ENCODE measurements around the gene ERBB3. TPM values are rescaled to one million over a fixed set of nuclear protein-coding genes. Genes with fewer than 3 reads are reported as not detected.

ERBB3 gene
- 51.2 and 56.5 TPM in 2 replicates for total RNA-seq (2021)
- long read RNA-seq, full-length matches to known transcripts, result 45 of 76 reads
- long read RNA-seq, partial matches to known transcripts, result 12 of 76 reads
- long read RNA-seq, other reads (novel, unspliced or antisense), result 19 of 76 reads

DNA sequence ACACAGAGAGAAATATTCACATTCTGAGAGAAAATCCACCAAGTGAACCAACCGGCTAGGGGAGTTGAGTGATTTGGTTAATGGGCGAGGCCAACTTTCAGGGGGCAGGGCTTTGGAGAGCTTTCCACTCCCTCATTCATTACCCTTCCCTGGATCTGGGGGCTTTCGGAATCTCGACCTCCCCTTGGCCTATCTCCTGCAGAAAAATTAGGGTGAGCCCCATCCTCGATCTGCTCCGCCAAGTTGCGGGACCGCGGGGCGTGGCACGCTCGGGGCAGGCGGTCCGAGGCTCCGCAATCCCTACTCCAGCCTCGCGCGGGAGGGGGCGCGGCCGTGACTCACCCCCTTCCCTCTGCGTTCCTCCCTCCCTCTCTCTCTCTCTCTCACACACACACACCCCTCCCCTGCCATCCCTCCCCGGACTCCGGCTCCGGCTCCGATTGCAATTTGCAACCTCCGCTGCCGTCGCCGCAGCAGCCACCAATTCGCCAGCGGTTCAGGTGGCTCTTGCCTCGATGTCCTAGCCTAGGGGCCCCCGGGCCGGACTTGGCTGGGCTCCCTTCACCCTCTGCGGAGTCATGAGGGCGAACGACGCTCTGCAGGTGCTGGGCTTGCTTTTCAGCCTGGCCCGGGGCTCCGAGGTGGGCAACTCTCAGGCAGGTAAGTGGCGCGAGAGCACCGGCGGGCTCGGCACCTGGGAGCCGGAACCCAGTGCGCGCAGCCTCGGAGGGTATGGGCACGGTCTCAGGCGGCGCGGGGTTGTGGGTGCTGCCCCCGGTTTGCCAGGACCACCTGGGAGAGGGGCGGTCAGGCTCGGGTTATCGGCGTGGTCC is at the start of gene ERBB3:
ERBB3 (plus strand) TSS at position 443 of the 833 bp plus-strand sequence; CDS start at position 579, 136 bp downstream.
- no peak within 1 kb of the TSS for H2BK120ac ChIP-seq (ENCODE audit: low read depth, low read length, poor library complexity, severe bottlenecking)
- Mint-ChIP-seq H3K27me3 (ENCODE audit: low read depth) (no peaks in the 10 kb centered on the region), H3K27ac (peak within 1 kb of the TSS; percentile 95 to 98 (median 98)), H3K36me3 (ENCODE audit: insufficient read depth in 1 of 3, low read depth in 3 of 3) (peaks cover 4 to 16% (median 15%) of the 10 kb centered on the region in 3 experiments), H3K4me1 (peaks cover 19 to 22% of the 10 kb centered on the region in 2 experiments), H3K4me3 (peak within 1 kb of the TSS; percentile 83 to 93), H3K9me3 (peaks cover 3% of the 10 kb centered on the region in 2 experiments; a peak in 4 of 5 replicates)
- H3K18ac ChIP-seq (ENCODE audit: insufficient read length, low read depth, low read length), result peak within 1 kb of the TSS; percentile 99
- no peak within 1 kb of the TSS for H3T11ph ChIP-seq (ENCODE audit: low read length)
- peak within 1 kb of the TSS; percentile 97 for H3K14ac ChIP-seq (ENCODE audit: insufficient read depth, low read length)
- H3K9me3 ChIP-seq (ENCODE audit: control insufficient read depth, low read depth, low read length), result no peaks in the 10 kb centered on the region
- H3K4ac ChIP-seq (ENCODE audit: low read depth, low read length), result no peak within 1 kb of the TSS
- no peak within 1 kb of the TSS for H4K5ac ChIP-seq (ENCODE audit: insufficient read length, low read depth, low read length)
- no CpG with 5 or more reads among the region's 59 CpGs for WGBS (ENCODE audit: extremely low coverage, insufficient read length, low lambda C conversion rate)
- no peak within 1 kb of the TSS for H2AFZ ChIP-seq (ENCODE audit: low read length)
- H4K91ac ChIP-seq (ENCODE audit: insufficient read length, low read depth, low read length), result peak within 1 kb of the TSS; percentile 0
- H3K23ac ChIP-seq (ENCODE audit: insufficient read length, low read depth, low read length), result no peak within 1 kb of the TSS
- no peaks in the 10 kb centered on the region; the same call in 1 of the 2 replicates for H3K27me3 ChIP-seq (ENCODE audit: insufficient read depth, low read length)
- no peak within 1 kb of the TSS for H2AK5ac ChIP-seq (ENCODE audit: insufficient read length, low read length)
- peak within 1 kb of the TSS; percentile 29 for H3K27ac ChIP-seq (ENCODE audit: insufficient read length, low read depth, low read length)
- H2BK15ac ChIP-seq (ENCODE audit: low read depth, low read length), result no peak within 1 kb of the TSS
- H3K9ac ChIP-seq (ENCODE audit: extremely low read depth, insufficient read length, low read length), result peak within 1 kb of the TSS; percentile 91
- H2BK20ac ChIP-seq (ENCODE audit: low read depth, low read length, poor library complexity, severe bottlenecking), result no peak within 1 kb of the TSS
- H3K4me2 ChIP-seq (ENCODE audit: insufficient read depth, insufficient read length, low read length), result peak within 1 kb of the TSS; percentile 57
- 0 out of 2 replicates have a peak, but pooled peaks cover 4% of the 10 kb centered on the region for H3K4me1 ChIP-seq (ENCODE audit: insufficient read depth, low read length)
- no peaks in the 10 kb centered on the region for H4K20me1 ChIP-seq (ENCODE audit: control insufficient read depth, insufficient read depth, insufficient read length)
- no peak within 1 kb of the TSS for H4K8ac ChIP-seq (replicated peaks; ENCODE audit: insufficient read length, low read depth, low read length)
- no peaks in the 10 kb centered on the region for H3K79me1 ChIP-seq (ENCODE audit: insufficient read depth, low read depth, low read length, poor library complexity, severe bottlenecking)
- peak; percentile 93 for DNase-seq
- peak within 1 kb of the TSS; percentile 60 for H2BK12ac ChIP-seq (ENCODE audit: insufficient read length, low read depth, low read length)
- peaks cover 7% of the 10 kb centered on the region; the same call in 1 of the 2 replicates for H3K79me2 ChIP-seq (ENCODE audit: insufficient read depth, low read length)
- TF ChIP-seq, protein P1, sequence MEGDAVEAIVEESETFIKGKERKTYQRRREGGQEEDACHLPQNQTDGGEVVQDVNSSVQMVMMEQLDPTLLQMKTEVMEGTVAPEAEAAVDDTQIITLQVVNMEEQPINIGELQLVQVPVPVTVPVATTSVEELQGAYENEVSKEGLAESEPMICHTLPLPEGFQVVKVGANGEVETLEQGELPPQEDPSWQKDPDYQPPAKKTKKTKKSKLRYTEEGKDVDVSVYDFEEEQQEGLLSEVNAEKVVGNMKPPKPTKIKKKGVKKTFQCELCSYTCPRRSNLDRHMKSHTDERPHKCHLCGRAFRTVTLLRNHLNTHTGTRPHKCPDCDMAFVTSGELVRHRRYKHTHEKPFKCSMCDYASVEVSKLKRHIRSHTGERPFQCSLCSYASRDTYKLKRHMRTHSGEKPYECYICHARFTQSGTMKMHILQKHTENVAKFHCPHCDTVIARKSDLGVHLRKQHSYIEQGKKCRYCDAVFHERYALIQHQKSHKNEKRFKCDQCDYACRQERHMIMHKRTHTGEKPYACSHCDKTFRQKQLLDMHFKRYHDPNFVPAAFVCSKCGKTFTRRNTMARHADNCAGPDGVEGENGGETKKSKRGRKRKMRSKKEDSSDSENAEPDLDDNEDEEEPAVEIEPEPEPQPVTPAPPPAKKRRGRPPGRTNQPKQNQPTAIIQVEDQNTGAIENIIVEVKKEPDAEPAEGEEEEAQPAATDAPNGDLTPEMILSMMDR (conservative IDR thresholded peaks at IDR 0.05), result no peak
- H2BK5ac ChIP-seq (ENCODE audit: insufficient read length, low read length), result no peak within 1 kb of the TSS
- no peak within 1 kb of the TSS for H3K56ac ChIP-seq (ENCODE audit: insufficient read length, low read depth, low read length)
- peaks cover 13% of the 10 kb centered on the region for H3K23me2 ChIP-seq (ENCODE audit: insufficient read length, low read depth, low read length, poor library complexity, severe bottlenecking)
